GM23338 (cell line): ENCODE results near the gene DEPDC5.

ENCODE experiments used
- CREB1 ChIP-seq: fragments of 250-450 bp; sonication (Bioruptor Pico); IDR thresholded peaks from 2 replicates; pipeline ENCODE4 v1.5.0; 2020; ENCODE audit warnings: low read depth, mild to moderate bottlenecking, moderate library complexity
- EZH2 ChIP-seq: fragments of 200-600 bp; sonication (generic); IDR thresholded peaks from one replicate; pipeline ENCODE4 v1.8.0; 2017; ENCODE audit warnings: antibody characterized with exemption, mild to moderate bottlenecking, low read depth; ENCODE audit not compliant: unreplicated experiment
- EZH2phosphoT487 ChIP-seq: fragments of 200-600 bp; sonication (generic); IDR thresholded peaks from one replicate; pipeline ENCODE4 v1.8.1; 2018; ENCODE audit warnings: antibody characterized with exemption; ENCODE audit not compliant: unreplicated experiment
- NANOG ChIP-seq: IDR thresholded peaks from 2 replicates; pipeline ENCODE4 v1.6.1; 2016; ENCODE audit warnings: antibody characterized with exemption, borderline replicate concordance
- POLR2AphosphoS5 ChIP-seq: IDR thresholded peaks from 2 replicates; pipeline ENCODE4 v1.6.1; 2016; ENCODE audit warnings: antibody characterized with exemption, low read depth
- STAT1 ChIP-seq: IDR thresholded peaks from one replicate; pipeline ENCODE4 v1.6.1; 2016; ENCODE audit warnings: antibody characterized with exemption; ENCODE audit not compliant: unreplicated experiment
- ZNF331 ChIP-seq: fragments of 250-450 bp; sonication (Bioruptor Pico); IDR thresholded peaks from 2 replicates; pipeline ENCODE4 v1.5.0; 2020; ENCODE audit warnings: low read depth, mild to moderate bottlenecking, moderate library complexity
- TF ChIP-seq, protein P1 (sequence below), 2 experiments: fragments of 200-600 bp in 1 of 2; sonication (generic) in 1 of 2; conservative IDR thresholded peaks; 2 replicates each; pipeline versions ENCODE4 v1.5.1 to v1.6.1; 2016 to 2017; ENCODE audit warnings: antibody characterized with exemption in 2 of 2, low read depth in 2 of 2, mild to moderate bottlenecking in 2 of 2, moderate library complexity in 1 of 2
- TF ChIP-seq, protein P2 (sequence below): IDR thresholded peaks from one replicate; pipeline ENCODE4 v1.6.1; 2018; ENCODE audit warnings: antibody characterized with exemption; ENCODE audit not compliant: unreplicated experiment

GRCh38 chr22:31850135-31850534 is 96.3 kb downstream of the DEPDC5 start:
- TF ChIP-seq, protein P1, sequence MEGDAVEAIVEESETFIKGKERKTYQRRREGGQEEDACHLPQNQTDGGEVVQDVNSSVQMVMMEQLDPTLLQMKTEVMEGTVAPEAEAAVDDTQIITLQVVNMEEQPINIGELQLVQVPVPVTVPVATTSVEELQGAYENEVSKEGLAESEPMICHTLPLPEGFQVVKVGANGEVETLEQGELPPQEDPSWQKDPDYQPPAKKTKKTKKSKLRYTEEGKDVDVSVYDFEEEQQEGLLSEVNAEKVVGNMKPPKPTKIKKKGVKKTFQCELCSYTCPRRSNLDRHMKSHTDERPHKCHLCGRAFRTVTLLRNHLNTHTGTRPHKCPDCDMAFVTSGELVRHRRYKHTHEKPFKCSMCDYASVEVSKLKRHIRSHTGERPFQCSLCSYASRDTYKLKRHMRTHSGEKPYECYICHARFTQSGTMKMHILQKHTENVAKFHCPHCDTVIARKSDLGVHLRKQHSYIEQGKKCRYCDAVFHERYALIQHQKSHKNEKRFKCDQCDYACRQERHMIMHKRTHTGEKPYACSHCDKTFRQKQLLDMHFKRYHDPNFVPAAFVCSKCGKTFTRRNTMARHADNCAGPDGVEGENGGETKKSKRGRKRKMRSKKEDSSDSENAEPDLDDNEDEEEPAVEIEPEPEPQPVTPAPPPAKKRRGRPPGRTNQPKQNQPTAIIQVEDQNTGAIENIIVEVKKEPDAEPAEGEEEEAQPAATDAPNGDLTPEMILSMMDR (conservative IDR thresholded peaks at IDR 0.05; ENCODE audit: low read depth in 2 of 2): no peak
- no peak for TF ChIP-seq NANOG
- TF ChIP-seq, protein P2, sequence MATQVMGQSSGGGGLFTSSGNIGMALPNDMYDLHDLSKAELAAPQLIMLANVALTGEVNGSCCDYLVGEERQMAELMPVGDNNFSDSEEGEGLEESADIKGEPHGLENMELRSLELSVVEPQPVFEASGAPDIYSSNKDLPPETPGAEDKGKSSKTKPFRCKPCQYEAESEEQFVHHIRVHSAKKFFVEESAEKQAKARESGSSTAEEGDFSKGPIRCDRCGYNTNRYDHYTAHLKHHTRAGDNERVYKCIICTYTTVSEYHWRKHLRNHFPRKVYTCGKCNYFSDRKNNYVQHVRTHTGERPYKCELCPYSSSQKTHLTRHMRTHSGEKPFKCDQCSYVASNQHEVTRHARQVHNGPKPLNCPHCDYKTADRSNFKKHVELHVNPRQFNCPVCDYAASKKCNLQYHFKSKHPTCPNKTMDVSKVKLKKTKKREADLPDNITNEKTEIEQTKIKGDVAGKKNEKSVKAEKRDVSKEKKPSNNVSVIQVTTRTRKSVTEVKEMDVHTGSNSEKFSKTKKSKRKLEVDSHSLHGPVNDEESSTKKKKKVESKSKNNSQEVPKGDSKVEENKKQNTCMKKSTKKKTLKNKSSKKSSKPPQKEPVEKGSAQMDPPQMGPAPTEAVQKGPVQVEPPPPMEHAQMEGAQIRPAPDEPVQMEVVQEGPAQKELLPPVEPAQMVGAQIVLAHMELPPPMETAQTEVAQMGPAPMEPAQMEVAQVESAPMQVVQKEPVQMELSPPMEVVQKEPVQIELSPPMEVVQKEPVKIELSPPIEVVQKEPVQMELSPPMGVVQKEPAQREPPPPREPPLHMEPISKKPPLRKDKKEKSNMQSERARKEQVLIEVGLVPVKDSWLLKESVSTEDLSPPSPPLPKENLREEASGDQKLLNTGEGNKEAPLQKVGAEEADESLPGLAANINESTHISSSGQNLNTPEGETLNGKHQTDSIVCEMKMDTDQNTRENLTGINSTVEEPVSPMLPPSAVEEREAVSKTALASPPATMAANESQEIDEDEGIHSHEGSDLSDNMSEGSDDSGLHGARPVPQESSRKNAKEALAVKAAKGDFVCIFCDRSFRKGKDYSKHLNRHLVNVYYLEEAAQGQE: no peak
- TF ChIP-seq POLR2AphosphoS5: no peak
- no peak for TF ChIP-seq CREB1
- no peak for TF ChIP-seq EZH2
- no peak for TF ChIP-seq EZH2phosphoT487
- TF ChIP-seq ZNF331 (CRISPR knock-in tag): no peak
- no peak for TF ChIP-seq STAT1
